Inflammatory macrophage treated with lipopolysaccharide for 1 hour (primary cell): ENCODE results near the gene CTBP1.

Experiments used
- DNase-seq, 2 donors: peaks; one replicate each; pipeline ENCODE4 v3.0.0-alpha.2; 2020 to 2022

The CTBP1 gene

DNA sequence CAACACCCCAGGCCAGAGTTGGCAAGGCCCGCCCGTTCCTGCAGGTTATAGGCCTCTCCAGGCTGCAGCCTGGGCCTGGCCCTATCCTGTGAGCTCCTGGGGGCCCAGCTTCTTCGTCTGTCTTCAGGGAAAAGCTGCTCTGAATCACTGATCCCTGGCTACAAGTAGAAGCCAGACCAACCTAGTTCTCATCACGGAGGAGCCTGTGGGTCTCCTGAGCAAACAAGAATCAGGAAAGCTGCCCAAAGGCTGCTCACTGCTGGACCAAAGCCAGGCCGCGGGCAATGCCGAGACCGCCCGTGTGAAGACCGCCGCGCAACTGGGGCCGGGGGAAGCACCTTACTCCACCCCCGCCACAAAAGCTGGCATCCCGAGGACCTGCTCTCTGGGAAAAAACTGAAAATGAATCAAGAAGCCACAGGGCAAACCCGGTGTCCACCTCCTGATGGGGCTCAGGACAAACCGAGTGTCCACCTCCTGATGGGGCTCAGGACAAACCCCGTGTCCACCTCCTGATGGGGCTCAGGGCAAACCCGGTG lies 12.8 kb downstream of the CTBP1 start:
- DNase-seq: no peak

DNA sequence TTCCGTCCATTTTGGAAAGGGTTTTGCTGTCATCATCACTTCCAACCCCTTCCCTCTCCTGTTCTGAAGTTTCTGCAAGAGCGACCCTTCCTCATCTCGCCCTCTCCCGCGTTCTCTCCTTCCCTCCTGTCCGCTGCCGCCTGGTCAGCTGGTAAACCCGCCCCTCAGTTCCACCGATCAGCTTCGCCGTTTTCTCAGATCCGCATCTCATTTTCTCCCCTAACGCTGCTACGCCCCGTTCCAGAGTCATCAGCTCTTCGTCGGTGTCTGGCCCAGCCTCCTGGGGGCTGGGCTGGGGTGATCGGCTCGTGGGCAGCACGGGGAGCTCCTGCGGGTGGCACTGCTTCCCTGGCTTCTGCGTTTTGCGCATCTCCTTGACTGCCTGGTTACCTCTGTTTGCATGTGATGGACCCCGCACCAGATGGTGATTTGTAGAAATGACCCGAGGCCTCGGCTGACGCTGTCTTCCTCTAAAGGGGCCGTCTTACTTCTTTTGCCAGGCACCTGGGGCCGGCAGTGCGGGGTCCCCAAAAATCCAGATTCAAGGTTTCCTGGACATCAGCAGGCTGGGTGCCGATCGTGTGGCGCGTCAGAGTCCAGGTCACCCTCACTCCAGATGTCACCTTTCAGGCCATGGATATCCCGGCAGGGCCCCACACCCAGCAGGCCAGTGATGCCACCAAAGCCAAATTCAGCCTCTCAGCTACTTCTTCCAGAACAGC lies 13.4 kb downstream of the CTBP1 start:
- DNase-seq: no peak

DNA sequence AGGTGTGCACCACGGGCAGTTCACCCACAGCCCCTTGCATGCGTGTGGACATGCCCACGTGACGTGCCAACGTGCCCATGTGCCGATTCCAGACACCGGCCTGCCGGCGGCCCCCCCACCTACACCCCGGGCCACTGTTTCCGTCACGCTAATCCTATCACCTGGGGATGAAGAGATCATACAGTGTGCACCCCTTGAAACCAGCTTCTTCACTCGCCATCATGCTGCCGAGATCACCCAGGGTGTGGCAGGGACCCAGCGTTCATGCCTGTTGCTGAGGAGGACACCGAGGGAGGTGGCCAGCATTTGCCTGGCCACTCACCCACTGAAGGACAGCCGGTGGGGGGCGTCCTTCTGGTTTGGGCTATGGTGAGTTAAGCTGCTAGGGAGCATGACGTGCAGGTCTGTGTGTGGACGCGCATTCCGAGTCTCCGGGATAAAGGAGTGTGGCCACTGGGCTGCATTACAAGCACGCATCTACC lies 14.1 kb downstream of the CTBP1 start:
- no peak for DNase-seq

DNA sequence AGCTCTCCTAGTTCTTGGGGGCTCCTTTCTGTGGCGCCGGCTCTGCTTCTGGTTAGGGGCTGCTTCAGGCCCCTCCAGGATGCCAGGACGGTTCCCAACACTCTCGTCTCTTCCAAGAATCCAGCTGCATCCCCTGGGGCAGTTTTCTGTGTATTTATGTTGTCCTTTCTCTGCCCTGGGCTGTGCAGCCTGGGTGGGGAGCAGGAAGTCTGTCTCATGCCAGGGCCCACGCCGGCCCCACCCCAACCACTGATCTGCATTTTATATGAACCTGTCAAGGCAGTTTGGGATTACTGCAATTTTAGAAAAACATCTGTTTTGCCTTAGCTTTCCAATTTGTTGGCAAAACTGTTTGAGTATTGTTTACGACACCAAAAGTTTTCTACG lies 14.6 kb downstream of the CTBP1 start:
- no peak for DNase-seq

DNA sequence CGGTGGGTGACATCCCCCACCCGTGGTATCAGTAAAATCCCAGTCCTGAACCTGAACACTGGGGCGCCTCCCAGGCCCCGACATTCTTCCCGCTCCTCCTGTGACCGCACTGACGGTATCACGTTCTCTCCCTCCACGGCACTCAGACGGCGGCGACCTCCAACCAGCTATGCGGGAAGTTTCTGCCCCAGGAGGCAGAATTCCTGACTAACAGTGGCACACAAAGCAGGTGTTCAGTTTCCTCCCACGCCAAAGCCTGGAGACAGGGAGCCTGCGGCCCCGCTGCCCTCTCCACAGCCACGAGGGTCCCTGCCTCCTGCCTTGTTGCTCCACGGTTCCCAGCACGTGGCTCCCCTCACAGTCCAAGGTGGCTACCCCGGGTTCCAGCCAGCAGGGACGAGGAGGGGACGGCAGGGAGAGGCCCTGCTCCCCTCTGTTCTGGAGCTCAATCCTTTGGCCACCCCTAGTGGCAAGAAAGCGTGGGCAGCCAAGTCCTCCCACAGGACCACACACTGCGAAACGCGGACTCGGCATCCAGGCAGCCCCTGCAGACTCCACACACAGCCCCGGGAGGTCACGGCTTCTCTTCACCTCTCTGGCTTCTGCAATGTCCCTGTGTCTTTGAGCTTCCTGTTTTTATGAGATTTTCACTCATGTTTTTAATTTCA lies 15.2 kb downstream of the CTBP1 start:
- DNase-seq: no peak

DNA sequence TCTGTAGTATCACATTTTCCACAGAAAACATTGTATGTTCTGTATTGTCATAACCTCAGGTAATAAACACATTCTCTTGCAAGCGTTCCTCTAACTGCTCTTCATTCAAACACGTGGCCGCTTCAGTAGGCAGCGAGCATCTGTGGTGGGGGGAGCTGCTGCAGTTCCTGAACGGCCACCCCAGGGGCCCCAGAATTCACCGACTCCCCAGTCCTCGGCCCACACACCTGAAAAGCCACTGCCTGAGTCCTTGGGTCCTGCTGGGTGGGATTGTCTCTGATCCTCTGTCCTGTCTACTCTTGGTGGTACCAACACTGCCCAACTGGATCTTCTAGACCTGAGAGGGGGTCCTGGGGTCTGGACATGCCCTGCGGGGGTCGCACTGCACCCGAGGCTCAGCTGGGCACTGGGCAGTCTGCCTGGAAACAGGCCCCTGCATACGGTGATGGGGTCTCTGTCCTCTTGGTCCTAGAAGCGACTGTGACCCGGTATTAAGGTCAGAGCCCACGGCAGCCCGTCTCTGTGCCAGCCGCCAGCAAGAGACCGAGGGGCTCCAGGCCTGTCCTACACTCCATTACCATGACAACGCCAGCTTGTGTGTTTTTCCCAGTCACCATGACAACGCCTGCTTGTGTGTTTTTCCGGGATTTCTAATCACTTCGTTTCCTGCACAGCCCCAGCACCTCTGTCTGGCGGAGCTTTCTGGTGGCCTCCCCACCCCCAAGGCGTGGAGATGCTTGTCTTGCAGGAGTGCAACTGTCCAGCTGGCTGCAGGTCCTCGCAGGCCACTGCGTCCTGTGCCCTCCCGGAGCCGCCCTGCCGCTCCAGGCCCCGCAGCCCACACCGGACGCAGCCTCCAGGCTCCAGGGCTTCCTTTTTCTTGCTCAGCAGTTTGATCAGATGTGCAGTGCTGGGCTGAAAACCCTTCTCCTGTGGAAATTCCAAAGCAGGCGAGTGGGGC lies 16.0 kb downstream of the CTBP1 start:
- DNase-seq: no peak

DNA sequence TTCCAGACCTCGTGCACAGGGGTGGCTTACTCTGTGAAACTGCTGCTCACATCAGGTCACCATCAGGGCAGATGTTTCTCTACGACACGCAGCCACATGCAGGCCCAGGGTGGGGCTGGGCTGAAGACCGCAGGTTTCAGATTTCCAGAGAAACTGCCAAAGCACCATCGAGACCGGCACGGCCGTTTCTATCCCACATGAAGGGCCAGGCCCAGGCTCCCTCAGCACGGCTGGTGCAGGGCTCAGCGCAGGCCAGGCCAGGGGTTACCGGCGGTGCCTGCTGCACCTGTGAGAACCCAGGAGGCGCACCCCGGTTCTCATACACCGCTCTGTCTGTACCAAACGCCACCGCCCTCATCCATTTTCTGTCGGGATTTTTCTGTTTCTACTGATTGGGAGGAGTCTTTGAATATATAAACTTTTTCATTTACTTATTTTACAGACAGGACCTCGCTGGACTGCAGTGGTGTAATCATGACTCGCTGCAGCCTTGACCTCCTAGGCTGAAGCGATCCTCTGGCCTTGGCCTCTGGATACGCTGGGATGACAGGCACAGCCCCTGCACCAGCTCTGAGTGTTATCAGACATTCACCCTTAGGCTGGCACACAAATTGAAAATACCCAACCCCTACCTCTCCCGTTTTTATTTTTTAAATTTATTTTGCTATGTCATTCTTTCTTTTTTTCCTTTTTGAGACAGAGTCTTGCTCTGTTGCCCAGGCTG lies 17.1 kb downstream of the CTBP1 start:
- DNase-seq: no peak

DNA sequence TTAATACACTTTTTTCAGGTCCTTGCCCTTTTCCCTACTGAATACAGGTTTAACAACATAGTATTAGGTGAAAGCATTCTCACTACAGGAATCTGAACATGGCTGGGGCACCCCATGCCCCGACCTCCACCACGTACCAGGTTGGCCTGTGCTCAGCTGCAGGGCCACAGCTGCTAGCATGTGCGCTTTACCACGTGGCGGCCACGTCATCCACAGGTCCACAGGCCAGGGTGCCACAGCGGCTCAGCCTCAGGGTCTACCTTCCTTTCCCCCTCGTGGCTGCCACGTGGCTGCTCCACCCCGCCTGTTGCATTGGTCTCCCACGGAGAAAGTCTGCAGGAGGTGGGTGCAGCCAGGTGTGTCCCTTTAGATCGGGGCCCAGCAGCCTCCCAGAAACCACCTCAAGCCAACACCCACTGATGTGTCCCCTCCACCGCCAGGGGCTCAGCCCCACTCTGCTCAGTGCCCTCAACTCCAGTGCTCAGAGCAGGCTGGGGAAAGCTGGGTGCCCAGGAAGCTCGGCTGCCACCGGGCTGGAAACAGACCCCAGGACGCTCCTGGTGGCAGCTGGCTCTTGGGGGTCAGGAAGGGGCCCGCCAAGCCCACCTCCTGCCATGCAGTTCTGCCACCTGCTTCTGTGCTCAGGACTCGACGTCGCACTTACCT lies 17.8 kb downstream of the CTBP1 start:
- no peak for DNase-seq

DNA sequence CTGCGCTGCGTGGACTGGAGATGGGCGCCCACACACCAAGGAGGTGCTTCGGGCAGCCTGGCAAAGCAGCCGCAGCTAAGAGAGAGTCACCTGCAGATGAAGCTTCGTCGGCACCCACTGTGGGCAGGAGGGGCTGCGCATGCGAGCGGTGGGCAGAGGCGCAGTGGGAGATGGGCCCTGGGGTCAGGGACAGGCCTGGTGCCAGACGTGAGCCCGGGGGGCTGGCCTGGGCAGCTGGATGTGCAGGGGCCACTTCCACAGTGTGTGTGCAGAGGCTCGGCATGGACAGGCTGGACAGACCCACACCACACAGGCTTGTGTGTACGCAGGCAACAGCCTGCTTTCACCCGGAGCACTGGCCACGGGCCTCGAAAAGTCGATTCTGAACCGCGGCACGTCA lies 18.6 kb downstream of the CTBP1 start:
- no peak for DNase-seq

DNA sequence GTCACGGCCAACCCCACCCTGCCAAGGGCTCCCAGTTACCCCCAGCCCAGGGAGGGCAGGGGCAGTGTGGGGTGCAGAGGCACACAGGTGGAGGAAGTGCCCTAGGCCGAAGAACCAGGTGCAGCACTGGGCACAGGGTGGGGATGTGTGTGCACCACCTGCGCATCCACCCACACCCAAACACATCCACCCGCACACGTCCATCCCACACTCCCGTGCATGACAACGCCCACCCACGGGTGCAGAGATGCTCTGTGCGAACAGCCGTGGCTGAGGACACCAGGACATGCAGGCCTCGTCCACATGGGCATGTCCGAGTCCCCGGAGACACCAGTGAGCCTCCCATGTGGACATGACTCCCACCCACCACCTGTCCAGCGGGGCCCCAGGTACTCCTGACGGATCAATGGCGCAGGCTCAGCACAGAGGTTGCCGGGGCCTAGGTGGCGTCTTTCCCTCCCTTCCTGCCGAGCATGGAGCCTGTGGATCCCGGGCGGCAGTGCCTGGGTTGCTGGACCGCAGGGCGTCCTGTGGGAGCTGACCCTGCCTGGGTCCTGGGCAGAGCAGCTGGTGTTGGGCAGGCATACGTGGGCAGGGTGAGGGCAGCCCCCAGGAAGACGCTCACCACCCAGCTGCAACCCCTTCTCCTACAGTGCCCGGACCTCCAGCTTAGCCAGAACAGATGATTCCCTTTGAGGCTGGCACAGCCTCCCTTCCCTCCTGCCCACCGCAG lies 19.6 kb downstream of the CTBP1 start:
- DNase-seq: no peak

DNA sequence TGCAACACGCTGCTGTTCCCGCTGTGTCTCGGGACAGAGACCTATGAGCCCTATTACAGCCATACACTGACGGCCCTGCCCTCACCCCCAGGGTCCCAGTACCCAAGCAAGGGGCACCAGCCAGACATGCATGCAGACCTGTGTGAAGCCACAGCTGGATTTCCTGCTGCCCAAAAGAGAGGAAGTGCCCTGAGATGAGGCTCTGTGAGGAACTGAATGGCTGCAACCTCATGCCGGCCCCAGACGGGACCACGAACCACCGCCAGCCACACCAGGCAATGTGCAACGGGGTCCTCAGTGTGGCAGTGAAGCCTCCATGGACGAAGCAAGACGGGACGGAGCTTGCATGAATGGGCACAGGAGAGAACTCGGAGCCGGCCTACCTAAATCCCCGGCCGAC lies 21.1 kb downstream of the CTBP1 start:
- DNase-seq: no peak

DNA sequence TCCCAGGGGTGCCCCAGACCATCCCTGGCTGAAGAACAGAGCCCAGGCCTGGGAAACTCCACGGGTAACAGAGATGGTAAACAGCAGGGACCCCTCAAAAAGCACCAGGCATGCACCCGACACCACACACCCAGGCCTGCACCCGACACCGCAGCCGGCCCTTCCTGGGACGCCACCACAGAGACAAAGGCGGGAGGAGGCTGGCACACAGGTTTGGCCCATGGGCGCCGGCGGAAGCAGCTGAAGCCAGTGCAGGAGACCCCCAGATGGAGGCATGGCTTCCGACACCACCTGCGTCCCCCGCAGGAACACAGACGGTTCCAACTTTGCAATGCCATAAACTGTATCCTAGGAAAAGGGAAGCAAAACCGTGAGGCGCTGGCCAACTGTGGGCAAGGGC lies 22.3 kb downstream of the CTBP1 start:
- no peak for DNase-seq

DNA sequence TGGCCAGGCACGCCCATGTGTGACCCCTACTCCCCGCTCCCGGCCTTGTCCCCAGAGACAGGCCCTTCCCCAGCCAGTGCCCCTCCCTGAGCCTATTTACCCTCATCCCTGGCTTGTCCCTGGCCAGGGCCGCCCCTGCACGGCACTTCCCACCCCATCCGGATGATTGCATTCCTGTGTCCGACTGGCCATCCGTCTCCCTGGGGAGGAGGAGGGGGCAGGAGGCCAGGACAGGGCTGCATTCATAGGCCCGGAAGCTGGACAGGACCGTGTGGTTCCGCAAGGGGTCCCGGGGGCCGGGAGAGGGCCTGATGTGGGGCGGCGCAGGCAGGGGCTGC lies 22.8 kb downstream of the CTBP1 start:
- DNase-seq: no peak

DNA sequence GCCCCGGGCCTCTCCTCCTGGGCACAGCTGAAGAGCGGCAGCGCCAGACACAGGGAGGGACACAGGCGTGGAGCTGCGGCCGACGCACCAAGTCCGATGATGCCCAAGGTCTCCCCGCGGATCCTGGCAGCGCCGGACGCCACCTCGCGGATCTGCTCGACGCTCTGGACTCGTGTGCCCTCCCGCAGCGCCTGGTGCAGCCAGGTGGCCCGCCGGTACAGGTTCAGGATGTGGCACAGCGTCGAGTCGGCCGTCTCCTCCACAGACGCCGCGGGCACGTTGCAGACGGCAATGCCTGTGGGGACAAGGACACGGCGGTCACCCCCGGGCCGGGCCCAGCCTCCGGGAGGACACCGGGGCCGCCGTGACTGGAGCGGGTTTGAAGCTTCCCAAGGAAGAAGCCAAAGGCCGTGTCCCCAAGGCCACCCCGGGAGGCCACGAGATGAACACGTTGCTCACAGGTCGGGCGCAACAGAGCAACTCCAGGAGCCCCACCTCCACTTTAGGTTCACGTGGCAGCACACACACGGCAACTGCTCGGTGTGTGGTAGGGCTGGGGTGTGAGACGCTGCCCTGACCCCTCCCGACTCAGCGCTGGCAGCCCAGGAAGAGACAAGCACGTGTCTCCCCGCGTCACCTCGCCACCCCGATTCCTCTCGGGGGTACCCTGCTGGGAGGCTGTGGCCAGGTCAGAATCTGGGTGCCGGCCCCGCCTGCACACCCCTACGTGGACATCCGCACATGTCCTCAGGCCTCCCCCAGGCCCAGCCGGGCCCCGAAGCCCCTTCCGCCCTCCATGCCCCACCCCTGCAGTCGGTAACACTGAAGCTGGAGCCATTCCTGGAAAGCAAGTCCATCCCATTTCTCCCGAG lies 23.4 kb downstream of the CTBP1 start:
- no peak for DNase-seq

DNA sequence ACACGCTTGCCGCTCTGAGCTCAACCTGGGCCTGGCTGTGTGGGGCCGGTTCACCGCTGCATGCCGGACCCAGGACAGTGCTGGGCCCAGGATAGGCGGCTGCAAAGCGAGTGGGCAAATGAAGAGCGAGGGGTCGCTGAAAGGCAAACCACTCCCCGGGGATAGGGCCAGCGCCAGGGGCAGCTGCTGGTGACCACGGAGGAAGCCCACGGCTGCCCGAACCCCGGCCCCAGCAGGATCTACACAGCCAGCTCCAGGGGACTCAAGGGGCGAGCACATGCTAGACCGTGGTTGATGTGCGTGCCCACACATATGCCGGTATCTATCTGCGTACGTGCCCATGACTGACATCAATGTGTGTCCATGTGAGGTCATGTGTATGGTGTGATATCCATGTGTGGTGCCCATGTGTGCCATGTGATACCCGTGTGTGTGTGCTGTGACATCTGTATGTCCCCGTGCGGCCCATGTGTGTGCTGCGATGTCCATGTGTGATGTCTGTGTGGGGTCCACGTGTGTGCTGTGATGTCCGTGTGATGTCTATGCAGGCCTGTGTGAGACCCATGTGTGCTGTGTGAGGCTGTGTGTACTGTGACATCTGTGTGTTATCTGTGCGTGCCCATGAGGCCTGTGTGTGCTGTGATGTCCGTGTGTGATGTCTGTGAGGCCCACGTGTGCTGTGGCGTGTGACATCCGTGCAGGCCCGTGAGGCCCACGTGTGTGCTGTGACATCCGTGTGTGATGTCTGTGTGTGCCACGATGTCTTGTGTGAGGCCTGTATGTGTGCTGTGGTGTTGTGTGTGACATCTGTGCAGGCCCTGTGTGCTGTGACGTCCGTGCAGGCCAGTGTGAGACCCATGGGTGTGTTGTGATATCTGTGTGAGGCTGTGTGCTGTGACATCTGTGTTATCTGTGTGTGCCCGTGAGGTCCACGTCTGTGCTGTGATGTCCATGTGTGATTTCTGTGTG lies 24.8 kb downstream of the CTBP1 start:
- no peak for DNase-seq

DNA sequence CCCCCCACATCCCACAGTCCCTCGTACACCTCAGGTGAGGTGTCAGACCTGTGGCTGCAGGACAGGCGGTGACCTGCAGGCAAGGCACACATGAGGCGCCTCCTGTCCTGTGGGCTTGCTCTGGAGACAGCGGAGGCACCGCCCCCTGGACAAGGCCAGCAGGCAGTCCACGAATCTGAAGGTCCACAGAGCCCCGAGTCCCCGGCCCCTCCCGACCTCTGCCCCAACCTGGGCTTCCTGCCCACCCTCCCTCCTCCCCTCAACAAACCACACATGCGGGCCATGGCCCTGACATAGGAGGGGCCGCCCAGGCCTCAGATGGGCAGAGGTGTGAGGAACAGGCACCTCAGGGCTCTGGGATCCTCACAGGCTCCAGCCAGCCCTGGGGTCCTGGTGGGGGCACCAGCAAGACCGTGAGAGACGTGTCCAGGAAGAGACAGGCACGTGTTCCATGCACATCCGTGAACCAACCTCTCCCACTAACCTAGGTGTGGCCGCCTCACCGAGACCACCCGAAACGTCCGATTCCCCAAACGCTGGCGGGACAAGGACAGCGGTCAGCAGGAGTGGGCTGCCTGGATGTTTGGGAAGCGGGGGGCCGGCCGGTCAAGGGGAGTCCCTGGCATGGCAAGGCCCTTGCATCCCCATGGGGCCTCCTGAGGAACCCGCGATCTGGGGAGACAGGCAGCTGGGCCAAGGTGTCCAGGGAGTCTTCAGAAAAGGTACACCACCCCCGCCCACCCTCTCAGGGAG lies 25.8 kb downstream of the CTBP1 start:
- DNase-seq: no peak

DNA sequence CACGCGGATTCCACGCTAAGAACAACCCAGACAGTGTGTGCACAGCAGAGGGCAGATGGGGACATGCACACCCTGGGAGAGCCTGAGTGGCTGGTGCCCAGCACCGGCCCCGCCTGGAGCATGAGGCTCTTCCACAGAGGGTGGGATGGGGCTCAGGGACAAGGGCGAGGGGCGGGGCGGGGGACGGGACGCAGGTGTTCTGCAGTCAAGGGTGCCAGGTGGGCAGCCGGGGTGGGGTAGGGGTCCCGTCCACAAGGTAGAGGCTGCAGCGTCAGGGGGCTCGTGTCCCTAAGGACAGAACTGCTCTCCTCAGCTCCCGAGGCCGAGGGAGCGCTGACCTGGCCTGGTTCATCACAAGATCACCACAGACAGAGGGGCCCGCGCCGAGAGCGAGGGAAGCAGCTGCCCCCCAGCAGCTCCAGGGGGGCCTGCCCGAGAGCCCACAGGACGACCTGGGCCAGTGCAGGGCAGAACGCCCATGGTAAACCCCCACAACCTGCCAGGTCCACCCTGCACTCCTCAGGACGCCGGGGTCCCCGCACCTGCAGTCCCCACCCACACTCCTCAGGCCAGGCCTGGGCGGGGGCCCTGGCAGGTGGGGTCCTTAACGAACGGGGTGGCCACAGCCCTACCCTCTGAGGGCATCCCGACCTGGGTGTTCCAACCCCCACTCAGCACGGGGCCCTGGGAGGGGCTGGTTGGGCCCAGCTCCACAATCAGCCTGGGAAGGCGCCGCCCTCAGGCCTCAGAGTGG lies 26.7 kb downstream of the CTBP1 start:
- DNase-seq: no peak
